Prostate gland (tissue), 2 donors: ENCODE results near the gene C1orf115.

Experiments used
- CTCF ChIP-seq, 4 experiments: fragments of 200-600 bp in 2 of 4; fragments of 450-650 bp in 2 of 4; sonication (generic) in 2 of 4; IDR thresholded peaks; 1 replicate in 3 of 4; 2 replicates in 1 of 4; pipeline ENCODE4 v1.5.1; 2016 to 2019; ENCODE audit warnings: antibody characterized with exemption in 4 of 4, mild to moderate bottlenecking in 2 of 4, moderate library complexity in 2 of 4
- POLR2A ChIP-seq: fragments of 450-650 bp; IDR thresholded peaks from one replicate; pipeline ENCODE4 v1.6.1; 2016; ENCODE audit warnings: antibody characterized with exemption, mild to moderate bottlenecking
- POLR2AphosphoS5 ChIP-seq: sonication (generic); formaldehyde crosslinking; IDR thresholded peaks from one replicate; pipeline ENCODE4 v1.6.1; 2017; ENCODE audit warnings: antibody characterized with exemption

- no peak for TF ChIP-seq CTCF (IDR thresholded peaks at IDR 0.05)
- TF ChIP-seq POLR2A: no peak
- TF ChIP-seq POLR2AphosphoS5: no peak
Observed at GRCh38 chr1:220706480-220706879, 16.3 kb downstream of the C1orf115 start.
